HEK293 (cell line): ENCODE results near the gene DMD.

Experiments used
- CTCF ChIA-PET: fragments of 350-600 bp; formaldehyde crosslinking; extraction: SDS; loops from one replicate; lab custom pipeline; 2021; ENCODE audit warnings: antibody characterized with exemption; lab: Yijun Ruan, JAX
- POLR2A ChIA-PET: fragments of 300-600 bp; formaldehyde crosslinking; extraction: SDS; loops from one replicate; lab custom pipeline; 2020; ENCODE audit warnings: antibody characterized with exemption, inconsistent platforms; lab: Yijun Ruan, JAX
- H3K27ac ChIP-seq: fragments of 200-500 bp; sonication (Bioruptor generic); 2 replicates; pipeline ENCODE4 v1.5.1; 2014; ENCODE audit warnings: low read depth, low read length, control low read depth, inconsistent platforms; ENCODE audit errors: extremely low read depth
- H3K36me3 ChIP-seq, 2 experiments: fragments of 200-500 bp in 1 of 2; sonication (Bioruptor generic) in 1 of 2; 1 replicate in 1 of 2; 2 replicates in 1 of 2; pipeline ENCODE4 v1.5.1; 2014 to 2017; ENCODE audit warnings: inconsistent platforms in 2 of 2, low read length in 2 of 2; ENCODE audit not compliant: control insufficient read depth in 2 of 2, insufficient read depth in 1 of 2
- H3K4me1 ChIP-seq: fragments of 200-500 bp; sonication (Bioruptor generic); 2 replicates; pipeline ENCODE4 v1.5.1; 2014; ENCODE audit warnings: mild to moderate bottlenecking, low read length, inconsistent platforms; ENCODE audit not compliant: control insufficient read depth, insufficient read depth
- H3K4me3 ChIP-seq: 2 replicates; pipeline ENCODE4 v1.5.1; 2011; ENCODE audit warnings: low read depth, mild to moderate bottlenecking, control low read depth, low read length, moderate library complexity
- H3K9me3 ChIP-seq: fragments of 200-500 bp; sonication (Bioruptor generic); 2 replicates; pipeline ENCODE4 v1.5.1; 2014; ENCODE audit warnings: low read depth, low read length, inconsistent platforms; ENCODE audit not compliant: control insufficient read depth, insufficient read depth
- CTCF ChIP-seq: fragments of 450-650 bp; formaldehyde crosslinking; IDR thresholded peaks from 2 replicates; pipeline ENCODE4 v1.5.1; 2016; ENCODE audit warnings: missing biosample characterization, missing genetic modification characterization
- EGR2 ChIP-seq: fragments of 450-650 bp; formaldehyde crosslinking; IDR thresholded peaks from 2 replicates; pipeline ENCODE4 v1.5.1; 2016; ENCODE audit warnings: low read depth, missing biosample characterization, missing genetic modification characterization
- GLIS2 ChIP-seq: fragments of 450-650 bp; formaldehyde crosslinking; IDR thresholded peaks from 2 replicates; pipeline ENCODE4 v1.5.1; 2016; ENCODE audit warnings: missing biosample characterization, missing genetic modification characterization
- HOXA7 ChIP-seq: sonication (generic); formaldehyde crosslinking; IDR thresholded peaks from 2 replicates; pipeline ENCODE4 v1.8.1; 2022; ENCODE audit warnings: missing genetic modification reagents, borderline replicate concordance
- OVOL3 ChIP-seq: fragments of 450-650 bp; formaldehyde crosslinking; IDR thresholded peaks from 2 replicates; pipeline ENCODE4 v1.5.1; 2016; ENCODE audit warnings: missing biosample characterization, missing genetic modification characterization
- PBX3 ChIP-seq: sonication (generic); formaldehyde crosslinking; IDR thresholded peaks from 2 replicates; pipeline ENCODE4 v1.8.1; 2022; ENCODE audit warnings: mild to moderate bottlenecking, moderate library complexity, missing genetic modification reagents
- SALL2 ChIP-seq: fragments of 450-650 bp; formaldehyde crosslinking; IDR thresholded peaks from 2 replicates; pipeline ENCODE4 v1.5.0; 2017; ENCODE audit warnings: missing biosample characterization, mild to moderate bottlenecking, missing genetic modification characterization, borderline replicate concordance
- SCRT2 ChIP-seq: fragments of 450-650 bp; formaldehyde crosslinking; IDR thresholded peaks from 2 replicates; pipeline ENCODE4 v1.5.1; 2016; ENCODE audit warnings: missing biosample characterization, missing genetic modification characterization
- WT1 ChIP-seq: fragments of 450-650 bp; formaldehyde crosslinking; IDR thresholded peaks from 2 replicates; pipeline ENCODE4 v1.5.1; 2016; ENCODE audit warnings: missing biosample characterization, missing genetic modification characterization
- ZFHX2 ChIP-seq: fragments of 450-650 bp; formaldehyde crosslinking; conservative IDR thresholded peaks from 2 replicates; pipeline ENCODE4 v1.5.1; 2016; ENCODE audit warnings: missing biosample characterization, missing genetic modification characterization
- ZNF133 ChIP-seq: fragments of 450-650 bp; formaldehyde crosslinking; IDR thresholded peaks from 2 replicates; pipeline ENCODE4 v1.5.1; 2016; ENCODE audit warnings: missing biosample characterization, missing genetic modification characterization
- ZNF138 ChIP-seq: fragments of 450-650 bp; formaldehyde crosslinking; IDR thresholded peaks from 2 replicates; pipeline ENCODE4 v1.5.1; 2016; ENCODE audit warnings: missing biosample characterization, missing genetic modification characterization, borderline replicate concordance
- ZNF184 ChIP-seq: fragments of 450-650 bp; IDR thresholded peaks from 2 replicates; pipeline ENCODE4 v1.5.1; 2018; ENCODE audit warnings: missing biosample characterization, mild to moderate bottlenecking, missing genetic modification characterization
- ZNF19 ChIP-seq: fragments of 450-650 bp; formaldehyde crosslinking; IDR thresholded peaks from 2 replicates; pipeline ENCODE4; 2016; ENCODE audit warnings: missing biosample characterization, missing genetic modification characterization, low read depth
- ZNF202 ChIP-seq: fragments of 450-650 bp; formaldehyde crosslinking; IDR thresholded peaks from 2 replicates; pipeline ENCODE4 v1.5.1; 2016; ENCODE audit warnings: missing biosample characterization, missing genetic modification characterization, borderline replicate concordance
- ZNF221 ChIP-seq: fragments of 450-650 bp; formaldehyde crosslinking; IDR thresholded peaks from 2 replicates; pipeline ENCODE4 v1.5.1; 2017; ENCODE audit warnings: missing biosample characterization, missing genetic modification characterization, borderline replicate concordance
- ZNF223 ChIP-seq: fragments of 450-650 bp; formaldehyde crosslinking; IDR thresholded peaks from 2 replicates; pipeline ENCODE4 v1.5.1; 2016; ENCODE audit warnings: missing biosample characterization, missing genetic modification characterization
- ZNF24 ChIP-seq: fragments of 450-650 bp; formaldehyde crosslinking; IDR thresholded peaks from 2 replicates; pipeline ENCODE4 v1.5.1; 2016; ENCODE audit warnings: missing biosample characterization, missing genetic modification characterization
- ZNF248 ChIP-seq: fragments of 450-650 bp; formaldehyde crosslinking; IDR thresholded peaks from 2 replicates; pipeline ENCODE4 v1.5.1; 2017; ENCODE audit warnings: missing biosample characterization, missing genetic modification characterization
- ZNF26 ChIP-seq: fragments of 450-650 bp; formaldehyde crosslinking; IDR thresholded peaks from 2 replicates; pipeline ENCODE4 v1.5.1; 2016; ENCODE audit warnings: missing biosample characterization, missing genetic modification characterization
- ZNF585B ChIP-seq: fragments of 450-650 bp; formaldehyde crosslinking; IDR thresholded peaks from 2 replicates; pipeline ENCODE4 v1.5.1; 2016; ENCODE audit warnings: missing biosample characterization, missing genetic modification characterization
- ZNF610 ChIP-seq: fragments of 450-650 bp; formaldehyde crosslinking; IDR thresholded peaks from 2 replicates; pipeline ENCODE4 v1.5.1; 2016; ENCODE audit warnings: missing biosample characterization, missing genetic modification characterization, borderline replicate concordance
- ZNF623 ChIP-seq: fragments of 450-650 bp; formaldehyde crosslinking; IDR thresholded peaks from 2 replicates; pipeline ENCODE4 v1.5.1; 2016; ENCODE audit warnings: missing biosample characterization, missing genetic modification characterization
- ZNF624 ChIP-seq: fragments of 450-650 bp; formaldehyde crosslinking; IDR thresholded peaks from 2 replicates; pipeline ENCODE4 v1.5.1; 2017; ENCODE audit warnings: missing biosample characterization, missing genetic modification characterization
- ZNF701 ChIP-seq: fragments of 450-650 bp; formaldehyde crosslinking; IDR thresholded peaks from 2 replicates; pipeline ENCODE4 v1.5.1; 2016; ENCODE audit warnings: missing biosample characterization, missing genetic modification characterization
- ZNF768 ChIP-seq: fragments of 450-650 bp; formaldehyde crosslinking; IDR thresholded peaks from 2 replicates; pipeline ENCODE4 v1.5.1; 2018; ENCODE audit warnings: missing biosample characterization, mild to moderate bottlenecking, missing genetic modification characterization
- ZNF837 ChIP-seq: fragments of 450-650 bp; formaldehyde crosslinking; IDR thresholded peaks from 2 replicates; pipeline ENCODE4 v1.5.1; 2016; ENCODE audit warnings: missing biosample characterization, missing genetic modification characterization

DMD gene

DNA sequence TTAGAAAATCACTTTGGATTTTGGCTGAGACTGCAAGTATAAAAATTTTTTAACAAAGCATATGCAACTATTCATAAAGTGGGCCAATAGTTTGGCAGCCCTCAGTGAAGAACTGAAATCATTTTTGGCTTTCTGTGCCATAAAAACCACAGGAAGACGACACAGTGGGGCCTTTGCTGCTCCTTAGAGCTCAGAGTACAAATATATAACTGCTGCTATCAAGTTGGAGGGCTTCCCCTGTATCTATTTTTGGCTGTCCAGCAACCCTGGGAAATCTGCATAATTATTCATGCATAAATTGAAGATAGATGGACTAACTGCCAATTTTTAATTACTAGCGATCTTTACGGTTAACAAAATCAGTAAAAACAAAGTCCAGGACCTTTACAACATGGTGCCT lies 2088.0 kb downstream of the DMD start:
- H3K9me3 ChIP-seq, result no peaks in the 10 kb centered on the region
- ChIA-PET POLR2A (no interaction called here), CTCF (no interaction called here)
- H3K4me3 ChIP-seq, result no peak overlapping the region
- H3K36me3 ChIP-seq, result peaks cover 18 to 20% of the 10 kb centered on the region in 2 experiments; a peak in 2 of 3 replicates
- TF ChIP-seq PBX3 (CRISPR knock-in tag) (no peak), SCRT2 (tag by site-specific recombination) (no peak), ZNF202 (tag by site-specific recombination) (no peak), ZNF26 (tag by site-specific recombination) (no peak), OVOL3 (tag by site-specific recombination) (no peak), ZNF248 (no peak), ZNF610 (no peak), ZNF19 (tag by site-specific recombination) (no peak), ZNF623 (no peak), ZNF837 (tag by site-specific recombination) (no peak), ZNF701 (tag by site-specific recombination) (no peak)
- H3K27ac ChIP-seq, result no peak overlapping the region
- H3K4me1 ChIP-seq, result peaks cover 5% of the 10 kb centered on the region

- Histone ChIP-seq H3K4me3 (no peak overlapping the region), H3K4me1 (no peaks in the 10 kb centered on the region), H3K27ac (no peak overlapping the region), H3K9me3 (no peaks in the 10 kb centered on the region), H3K36me3 (peaks cover 13 to 18% of the 10 kb centered on the region in 2 experiments; a peak in 2 of 3 replicates)
- CTCF ChIA-PET, result interaction anchor here (0.6 to 0.8 kb wide), 2 partner anchors 21 to 250 kb away, joined by 3 read pairs; no protein-coding TSS in a partner anchor
- POLR2A ChIA-PET, result no interaction called here
- TF ChIP-seq ZNF138, result no peak
- no peak for TF ChIP-seq CTCF (tag by site-specific recombination)
- TF ChIP-seq ZNF221 (tag by site-specific recombination), result no peak
- TF ChIP-seq ZNF768 (tag by site-specific recombination), result no peak
- TF ChIP-seq ZNF624 (tag by site-specific recombination), result no peak
These were observed 2094.1 kb downstream of the DMD start for GRCh38 chrX:31117266-31117665.

DNA sequence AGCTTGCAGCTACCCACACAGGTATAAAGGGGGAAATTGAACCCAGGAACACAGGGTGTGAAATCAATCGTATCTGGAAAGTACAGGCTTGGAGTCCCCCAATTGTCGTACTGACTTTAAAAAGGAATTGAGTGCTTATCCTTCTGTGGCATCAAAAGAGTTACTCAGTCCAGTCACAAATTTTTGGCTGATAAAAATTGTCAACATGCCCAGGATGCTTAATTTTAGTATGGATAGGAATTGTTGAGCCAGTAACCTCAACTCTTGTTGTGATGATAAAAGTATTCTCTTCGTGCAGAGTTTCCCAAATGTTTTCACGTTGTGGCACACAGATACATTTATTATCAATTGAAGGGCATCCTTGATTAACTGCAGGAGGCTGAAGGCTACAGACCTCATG lies 2096.0 kb downstream of the DMD start:
- Histone ChIP-seq H3K4me3 (no peak overlapping the region), H3K36me3 (peaks cover 1 to 8% of the 10 kb centered on the region in 2 experiments; a peak in 2 of 3 replicates), H3K4me1 (no peaks in the 10 kb centered on the region), H3K27ac (no peak overlapping the region), H3K9me3 (no peaks in the 10 kb centered on the region)
- ChIA-PET POLR2A (no interaction called here), CTCF (interaction anchor here (0.6 to 0.8 kb wide), 2 partner anchors 144 to 556 kb away, joined by 3 read pairs; no protein-coding TSS in a partner anchor)
- TF ChIP-seq ZNF223 (tag by site-specific recombination), result no peak
- no peak for TF ChIP-seq ZNF585B (tag by site-specific recombination)
- TF ChIP-seq SALL2, result no peak
- no peak for TF ChIP-seq ZNF24 (tag by site-specific recombination)
- TF ChIP-seq HOXA7 (CRISPR knock-in tag), result no peak
- TF ChIP-seq ZFHX2 (tag by site-specific recombination), result no peak
- no peak for TF ChIP-seq ZNF184
- TF ChIP-seq ZNF133 (tag by site-specific recombination), result no peak
- TF ChIP-seq GLIS2 (tag by site-specific recombination), result no peak
- no peak for TF ChIP-seq EGR2 (tag by site-specific recombination)
- no peak for TF ChIP-seq WT1 (tag by site-specific recombination)
